Adrenal gland (tissue), 5 donors: ENCODE measurements around the gene DR1.

Experiments used
- POLR2A ChIP-seq, 2 donors: fragments of 450-650 bp; IDR thresholded peaks; one replicate each; pipeline ENCODE4 v1.6.1; 2017; ENCODE audit warnings: antibody characterized with exemption in 2 of 2, mild to moderate bottlenecking in 2 of 2, moderate library complexity in 1 of 2
- TF ChIP-seq, protein P1 (sequence below), 6 experiments: fragments of 450-650 bp in 4 of 6; fragments of 200-600 bp in 2 of 6; sonication (generic) in 1 of 6; IDR thresholded peaks; 1 replicate in 5 of 6; 2 replicates in 1 of 6; pipeline versions ENCODE4 v1.5.1 to v1.8.0; 2016 to 2021; ENCODE audit warnings: antibody characterized with exemption in 6 of 6, mild to moderate bottlenecking in 2 of 6, moderate library complexity in 1 of 6
- donor health status: DM: no; HTN: no; CAD: no.

DNA sequence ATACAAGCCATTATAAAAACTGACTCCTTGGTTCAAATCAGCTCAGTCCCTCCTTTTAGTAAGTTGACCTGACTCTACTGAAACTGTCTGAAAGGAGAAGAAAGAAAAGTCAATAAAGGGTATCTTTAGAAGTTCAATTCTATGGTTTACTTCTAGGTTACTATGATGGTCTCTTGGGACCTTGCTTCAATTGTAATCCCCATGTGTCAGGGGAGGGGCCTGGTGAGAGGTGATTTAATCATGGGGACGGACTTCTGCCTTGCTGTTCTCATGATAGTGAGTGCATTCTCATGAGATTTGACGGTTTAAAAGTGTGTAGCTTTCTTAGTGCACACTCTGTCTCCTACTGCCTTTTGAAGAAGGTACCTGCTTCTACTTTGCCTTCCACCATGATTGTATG lies 70.5 kb downstream of the DR1 start:
- TF ChIP-seq, protein P1, sequence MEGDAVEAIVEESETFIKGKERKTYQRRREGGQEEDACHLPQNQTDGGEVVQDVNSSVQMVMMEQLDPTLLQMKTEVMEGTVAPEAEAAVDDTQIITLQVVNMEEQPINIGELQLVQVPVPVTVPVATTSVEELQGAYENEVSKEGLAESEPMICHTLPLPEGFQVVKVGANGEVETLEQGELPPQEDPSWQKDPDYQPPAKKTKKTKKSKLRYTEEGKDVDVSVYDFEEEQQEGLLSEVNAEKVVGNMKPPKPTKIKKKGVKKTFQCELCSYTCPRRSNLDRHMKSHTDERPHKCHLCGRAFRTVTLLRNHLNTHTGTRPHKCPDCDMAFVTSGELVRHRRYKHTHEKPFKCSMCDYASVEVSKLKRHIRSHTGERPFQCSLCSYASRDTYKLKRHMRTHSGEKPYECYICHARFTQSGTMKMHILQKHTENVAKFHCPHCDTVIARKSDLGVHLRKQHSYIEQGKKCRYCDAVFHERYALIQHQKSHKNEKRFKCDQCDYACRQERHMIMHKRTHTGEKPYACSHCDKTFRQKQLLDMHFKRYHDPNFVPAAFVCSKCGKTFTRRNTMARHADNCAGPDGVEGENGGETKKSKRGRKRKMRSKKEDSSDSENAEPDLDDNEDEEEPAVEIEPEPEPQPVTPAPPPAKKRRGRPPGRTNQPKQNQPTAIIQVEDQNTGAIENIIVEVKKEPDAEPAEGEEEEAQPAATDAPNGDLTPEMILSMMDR (IDR thresholded peaks at IDR 0.05) = no peak
- no peak for TF ChIP-seq POLR2A (IDR thresholded peaks at IDR 0.05)
